GM12878 (cell line): ENCODE data around the gene TMEM225B.

Experiments
- SMAD1 ChIP-seq: fragments of 450-650 bp; IDR thresholded peaks from 2 replicates; pipeline ENCODE4 v1.6.1; 2018; ENCODE audit warnings: mild to moderate bottlenecking, low read depth; ENCODE audit not compliant: partially characterized antibody
- SRF ChIP-seq, 2 experiments: IDR thresholded peaks; 2 replicates each; pipeline ENCODE4 v1.6.1; 2011; ENCODE audit warnings: low read depth in 2 of 2, low read length in 2 of 2, mild to moderate bottlenecking in 1 of 2, moderate library complexity in 1 of 2
- TF ChIP-seq, protein P1 (sequence below): IDR thresholded peaks from 2 replicates; pipeline ENCODE4 v1.6.1; 2011; ENCODE audit warnings: borderline replicate concordance, low read depth, mild to moderate bottlenecking, moderate library complexity, low read length; ENCODE audit not compliant: insufficient read depth, poor library complexity, severe bottlenecking

DNA sequence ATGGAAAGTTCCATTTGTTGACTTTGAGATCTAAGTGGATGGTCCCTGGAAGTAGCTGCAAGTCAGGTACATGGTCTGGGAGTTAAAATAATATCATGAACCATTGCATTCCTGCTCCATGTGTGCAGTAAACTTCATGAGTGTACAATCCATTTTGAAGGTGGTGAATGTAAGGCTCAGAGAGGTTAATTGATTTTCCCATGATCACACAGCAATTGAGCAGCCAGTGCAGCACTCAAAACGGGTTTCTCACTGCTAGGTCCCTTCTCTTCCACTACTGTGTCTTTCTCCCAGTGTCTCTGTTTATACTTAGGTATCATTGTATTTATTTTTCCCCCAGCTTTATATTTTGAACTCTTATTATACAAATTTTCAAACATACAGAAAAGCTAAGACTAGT is 28.6 kb downstream of the TMEM225B start:
- TF ChIP-seq SMAD1 (no peak), SRF (IDR thresholded peaks at IDR 0.05; ENCODE audit: low read depth in 2 of 2, low read length in 2 of 2) (no peak)
- TF ChIP-seq, protein P1, sequence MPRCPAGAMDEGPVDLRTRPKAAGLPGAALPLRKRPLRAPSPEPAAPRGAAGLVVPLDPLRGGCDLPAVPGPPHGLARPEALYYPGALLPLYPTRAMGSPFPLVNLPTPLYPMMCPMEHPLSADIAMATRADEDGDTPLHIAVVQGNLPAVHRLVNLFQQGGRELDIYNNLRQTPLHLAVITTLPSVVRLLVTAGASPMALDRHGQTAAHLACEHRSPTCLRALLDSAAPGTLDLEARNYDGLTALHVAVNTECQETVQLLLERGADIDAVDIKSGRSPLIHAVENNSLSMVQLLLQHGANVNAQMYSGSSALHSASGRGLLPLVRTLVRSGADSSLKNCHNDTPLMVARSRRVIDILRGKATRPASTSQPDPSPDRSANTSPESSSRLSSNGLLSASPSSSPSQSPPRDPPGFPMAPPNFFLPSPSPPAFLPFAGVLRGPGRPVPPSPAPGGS = no peak
